ENCODE data around the gene C1QTNF12. TPM values are rescaled to one million over a fixed set of nuclear protein-coding genes. Genes with fewer than 3 reads are reported as not detected.

The C1QTNF12 gene
- total RNA-seq, 4 donors from 2014 or later: 0.33 to 0.52 TPM; not detected in 2

GRCh38 chr1:1206376-1206965, 40.1 kb downstream of the C1QTNF12 start, which contains the start of gene TNFRSF18:
Gene TNFRSF18, minus strand, starts transcription at chr1:1206592. Its CDS starts 21 bp downstream, at chr1:1206571.
- Histone ChIP-seq H3K27me3 (peaks cover 0 to 74% (median 23%) of the 10 kb centered on the region in 4 donors), H3K4me1 (peaks cover 10 to 39% (median 33%) of the 10 kb centered on the region in 4 donors), H3K4me3 (peak within 1 kb of the TSS; percentile 23 to 46 (median 32)), H3K27ac (replicated peaks in 1 of 4) (no peak within 1 kb of the TSS), H3K36me3 (no peaks in the 10 kb centered on the region), H3K9me3 (no peaks in the 10 kb centered on the region)
- 6% methylated on average over 31 of the region's 49 CpGs for WGBS
- DNase-seq (ENCODE audit: extremely low spot score): no peak
- intact Hi-C loops (cut with DNase I): no loop called here
- TF ChIP-seq POLR2A (IDR thresholded peaks at IDR 0.05; ENCODE audit: low read depth) (no peak), POLR2AphosphoS5 (IDR thresholded peaks at IDR 0.05) (no peak), EP300 (IDR thresholded peaks at IDR 0.05) (no peak), CTCF (IDR thresholded peaks at IDR 0.05) (no peak)

GRCh38 chr1:1205769-1206375, 40.6 kb downstream of the C1QTNF12 start:
- TF ChIP-seq POLR2A (IDR thresholded peaks at IDR 0.05; ENCODE audit: low read depth) (no peak), EP300 (IDR thresholded peaks at IDR 0.05) (no peak), POLR2AphosphoS5 (IDR thresholded peaks at IDR 0.05) (no peak), CTCF (IDR thresholded peaks at IDR 0.05) (no peak)
- Histone ChIP-seq H3K27me3 (peaks cover 0 to 80% (median 25%) of the 10 kb centered on the region in 4 donors), H3K36me3 (no peaks in the 10 kb centered on the region), H3K4me3 (peak overlapping the region; percentile 23 to 46 (median 32)), H3K27ac (replicated peaks in 1 of 4) (no peak overlapping the region), H3K4me1 (peaks cover 9 to 45% (median 39%) of the 10 kb centered on the region in 4 donors), H3K9me3 (no peaks in the 10 kb centered on the region)
- 27% methylated on average over 22 of the region's 31 CpGs for WGBS
- intact Hi-C loops (cut with DNase I): no loop called here
- DNase-seq (ENCODE audit: extremely low spot score): no peak

DNA sequence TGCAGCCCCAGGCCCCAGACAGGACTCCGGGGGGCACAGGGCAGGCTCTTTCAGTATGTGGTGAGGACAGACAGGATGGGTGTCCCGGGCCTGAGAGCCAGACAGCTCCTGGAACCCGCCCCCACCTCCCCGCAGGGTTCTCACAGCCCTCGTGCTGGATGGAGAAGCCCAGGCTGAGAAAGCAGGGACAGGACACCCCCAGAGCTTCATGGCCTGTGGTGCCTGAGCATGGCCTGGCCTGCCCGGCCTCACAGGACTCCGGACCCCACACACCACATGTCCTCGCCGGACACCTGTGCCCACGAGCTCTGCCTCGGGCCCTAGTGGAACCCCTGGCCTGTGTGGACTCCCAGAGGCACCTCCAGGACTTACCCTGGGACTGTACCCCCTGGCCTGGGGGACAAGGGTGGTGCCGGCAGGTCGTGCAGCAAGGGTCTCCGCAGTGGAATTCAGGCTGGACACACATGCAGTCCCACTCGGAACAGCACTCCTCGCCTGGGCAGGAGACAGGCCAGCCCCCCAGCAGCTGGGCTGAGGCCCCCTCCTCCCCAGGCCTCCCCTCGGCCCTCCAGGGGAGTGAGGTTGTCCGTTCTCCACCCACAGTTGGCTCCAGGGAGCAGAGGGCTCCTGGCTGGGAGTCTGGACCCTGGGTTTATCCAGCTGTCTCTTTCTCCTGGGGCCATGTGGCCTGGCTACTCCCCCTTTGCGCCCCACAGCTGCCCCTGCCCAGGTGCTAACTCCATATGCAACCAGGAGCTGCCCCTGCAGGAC, 41.3 kb downstream of the C1QTNF12 start:
- Histone ChIP-seq H3K9me3 (no peaks in the 10 kb centered on the region), H3K4me1 (peaks cover 9 to 52% (median 44%) of the 10 kb centered on the region in 4 donors), H3K4me3 (no peak overlapping the region), H3K27me3 (peaks cover 0 to 86% (median 26%) of the 10 kb centered on the region in 4 donors), H3K36me3 (no peaks in the 10 kb centered on the region), H3K27ac (replicated peaks in 1 of 4) (no peak overlapping the region)
- TF ChIP-seq EP300 (IDR thresholded peaks at IDR 0.05): no peak
- no peak for TF ChIP-seq CTCF (IDR thresholded peaks at IDR 0.05)
- no peak for TF ChIP-seq POLR2AphosphoS5 (IDR thresholded peaks at IDR 0.05)
- TF ChIP-seq POLR2A (IDR thresholded peaks at IDR 0.05; ENCODE audit: low read depth): no peak
- no peak for DNase-seq (ENCODE audit: extremely low spot score)
- intact Hi-C loops (cut with DNase I): no loop called here
- WGBS: 84% methylated on average over 5 of the region's 19 CpGs

DNA sequence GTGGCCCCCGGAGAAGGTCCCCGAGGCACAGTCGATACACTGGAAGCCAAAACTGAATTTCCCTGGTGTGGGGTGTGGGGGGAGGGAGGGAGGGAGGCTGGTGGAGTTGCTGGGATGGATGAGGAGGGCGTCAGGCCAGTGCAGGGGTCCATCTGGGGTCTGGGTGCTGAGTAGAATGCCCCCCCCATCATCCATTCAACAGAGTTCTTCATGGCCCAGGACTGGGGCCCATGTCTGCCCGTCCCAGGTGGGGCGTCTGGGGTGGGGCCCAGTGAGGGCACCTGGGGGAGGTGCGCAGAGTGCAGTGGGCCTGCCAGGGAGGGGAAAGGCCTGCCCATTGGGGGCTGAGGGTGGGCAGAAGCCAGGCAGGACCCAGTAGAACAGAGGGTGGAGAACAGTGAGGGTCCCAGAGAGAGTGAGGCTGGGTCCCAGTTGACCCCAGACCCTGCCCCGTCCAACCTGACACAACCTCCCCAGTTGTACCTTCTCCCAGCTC, 42.0 kb downstream of the C1QTNF12 start:
- Histone ChIP-seq H3K9me3 (no peaks in the 10 kb centered on the region), H3K36me3 (no peaks in the 10 kb centered on the region), H3K27ac (replicated peaks in 1 of 4) (no peak overlapping the region), H3K4me3 (no peak overlapping the region), H3K4me1 (peaks cover 9 to 53% (median 44%) of the 10 kb centered on the region in 4 donors), H3K27me3 (peaks cover 0 to 90% (median 26%) of the 10 kb centered on the region in 4 donors)
- WGBS: 92% methylated on average over 8 of the region's 8 CpGs
- TF ChIP-seq POLR2A (IDR thresholded peaks at IDR 0.05; ENCODE audit: low read depth) (no peak), CTCF (IDR thresholded peaks at IDR 0.05) (no peak), EP300 (IDR thresholded peaks at IDR 0.05) (no peak), POLR2AphosphoS5 (IDR thresholded peaks at IDR 0.05) (no peak)
- intact Hi-C loops (cut with DNase I): no loop called here
- DNase-seq (ENCODE audit: extremely low spot score): no peak
